OCI-M2 (cell line): ENCODE results near the gene REP15.
"Not testable (repeated sequence)": the region's sequence is repeated elsewhere in the genome, so short reads cannot be mapped to it uniquely, and the experiment has no call there.

Source experiments
- DNase-seq: peaks from one replicate; lab custom pipeline; 2025; ENCODE audit not compliant: unreplicated experiment; lab: John Stamatoyannopoulos, UW

REP15 gene

DNA sequence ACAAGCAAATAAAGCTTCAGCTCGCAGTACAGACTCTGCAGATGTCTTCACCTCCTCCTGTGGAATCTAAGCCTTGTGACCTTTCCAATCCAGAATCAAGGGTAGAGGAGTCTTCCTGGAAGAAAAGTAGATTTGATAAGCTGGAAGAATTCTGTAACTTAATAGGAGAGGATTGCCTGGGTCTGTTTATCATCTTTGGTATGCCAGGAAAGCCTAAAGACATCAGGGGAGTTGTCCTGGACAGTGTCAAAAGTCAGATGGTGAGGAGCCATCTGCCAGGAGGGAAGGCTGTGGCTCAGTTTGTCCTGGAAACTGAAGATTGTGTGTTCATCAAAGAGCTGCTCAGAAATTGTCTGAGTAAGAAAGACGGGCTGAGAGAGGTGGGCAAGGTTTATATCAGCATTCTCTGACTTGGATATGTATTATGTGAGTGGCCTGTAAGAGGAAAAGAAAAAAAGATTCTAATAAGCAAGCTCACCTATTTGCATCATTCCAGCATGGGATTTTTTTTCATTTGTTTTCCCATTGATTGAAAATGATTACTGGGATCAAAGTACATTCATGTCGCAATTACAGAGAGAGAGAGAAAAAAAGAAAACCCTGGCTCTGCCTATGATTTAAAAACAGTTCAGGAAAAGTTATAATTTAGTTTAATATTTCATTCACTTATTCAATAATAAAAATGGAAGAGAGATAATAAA lies 767 bp downstream of the REP15 start:
- DNase-seq, result no peak

DNA sequence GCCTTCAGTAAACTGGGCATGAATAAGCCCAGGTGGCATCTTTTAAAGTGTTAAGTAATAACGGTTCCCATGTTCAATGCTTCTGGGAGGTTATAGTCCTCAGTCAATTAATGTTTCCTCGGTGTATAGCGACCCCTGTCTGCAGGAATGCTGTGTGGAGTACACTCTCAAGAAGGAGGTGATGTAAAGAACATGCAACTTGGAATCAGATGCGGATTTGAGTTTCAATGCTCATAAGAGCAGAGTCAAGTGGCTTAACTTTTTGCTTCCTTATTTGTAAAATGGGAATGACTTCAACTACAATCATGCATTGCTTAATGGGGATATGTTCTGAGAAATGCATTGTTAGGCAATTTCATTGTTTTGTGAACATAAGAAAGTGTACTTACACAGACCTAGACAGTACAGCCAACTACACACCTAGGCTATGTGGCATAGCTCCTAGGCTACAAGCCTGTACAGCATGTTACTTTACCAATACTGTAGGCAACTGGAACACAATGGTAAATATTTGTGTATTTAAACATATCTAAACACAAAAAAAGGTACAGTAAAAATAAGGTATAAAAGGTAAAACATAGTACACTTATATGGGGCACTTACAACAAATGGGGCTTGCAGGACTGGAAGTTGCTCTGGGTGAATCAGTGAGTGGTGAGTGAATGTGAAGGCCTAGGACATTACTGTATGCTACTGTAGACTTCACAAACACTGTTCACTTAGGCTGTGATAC lies 7.6 kb downstream of the REP15 start:
- DNase-seq, result no peak

DNA sequence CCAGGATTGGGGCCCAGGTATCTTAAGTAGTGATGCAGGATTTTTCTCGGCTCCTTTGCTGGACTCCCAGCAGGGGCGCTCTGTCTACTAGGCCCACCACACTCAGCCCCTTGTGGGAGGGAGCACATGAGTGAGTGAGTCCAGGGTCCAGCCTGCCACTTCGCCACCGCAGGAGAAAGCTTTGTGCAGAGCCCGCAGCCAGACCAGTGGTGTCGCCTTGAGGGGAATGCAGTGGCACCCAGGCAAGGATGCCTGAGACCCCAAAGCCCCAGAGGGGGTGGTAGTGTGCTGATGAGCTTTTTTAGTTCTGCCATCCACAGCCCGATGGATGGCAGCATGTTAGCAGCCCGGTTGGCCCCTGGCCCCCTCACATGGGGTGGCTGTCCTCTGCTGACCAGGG lies 9.0 kb downstream of the REP15 start:
- no peak for DNase-seq

DNA sequence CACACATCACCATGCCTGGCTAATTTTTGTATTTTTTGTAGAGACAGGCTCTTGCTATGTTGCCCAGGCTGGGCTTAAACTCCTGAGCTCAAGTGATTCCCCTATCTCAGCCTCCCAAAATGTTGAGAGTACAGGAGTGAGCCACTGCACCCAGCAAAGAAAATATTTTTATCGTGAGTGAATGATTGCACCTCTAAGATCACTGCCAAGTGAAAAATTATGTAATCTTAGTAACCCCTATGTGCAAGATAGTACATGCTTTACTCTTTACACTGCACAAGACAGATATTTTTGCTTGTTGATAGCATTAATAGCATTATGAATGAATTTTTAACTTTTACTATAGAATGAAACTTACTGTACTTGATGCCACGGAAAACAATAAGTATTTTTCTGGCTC lies 11.0 kb downstream of the REP15 start:
- DNase-seq, result no peak

DNA sequence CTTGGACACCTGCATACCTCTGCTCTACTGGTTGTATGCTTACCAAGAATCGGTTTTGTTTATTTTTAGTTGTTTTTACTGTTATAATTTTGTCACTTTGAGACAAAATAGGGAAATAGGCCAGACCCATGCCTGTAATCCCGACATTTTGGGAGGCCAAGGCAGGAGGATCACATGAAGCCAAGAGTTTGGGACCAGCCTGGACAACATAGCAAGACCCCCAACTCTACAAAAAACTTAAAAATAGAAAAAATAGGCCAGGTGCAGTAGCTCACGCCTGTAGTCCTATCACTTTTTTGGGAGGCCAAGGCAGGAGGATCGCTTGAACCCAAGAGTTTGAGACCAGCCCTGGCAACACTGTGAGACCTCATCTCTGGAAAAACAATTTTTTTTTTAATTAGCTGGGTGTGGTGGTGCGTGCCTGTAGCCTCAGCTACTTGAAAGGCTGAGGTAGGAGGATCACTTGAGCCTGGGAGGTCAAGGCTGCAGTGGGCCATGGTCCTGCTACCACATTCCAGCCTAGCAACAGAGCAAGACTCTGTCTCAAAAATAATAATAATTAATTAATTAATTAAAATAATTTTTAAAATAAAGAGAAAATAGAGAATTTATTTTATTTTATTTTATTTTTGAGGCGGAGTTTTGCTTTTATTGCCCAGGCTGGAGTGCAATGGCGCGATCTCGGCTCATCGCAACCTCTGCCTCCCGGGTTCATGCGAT lies 13.1 kb downstream of the REP15 start:
- no peak for DNase-seq

DNA sequence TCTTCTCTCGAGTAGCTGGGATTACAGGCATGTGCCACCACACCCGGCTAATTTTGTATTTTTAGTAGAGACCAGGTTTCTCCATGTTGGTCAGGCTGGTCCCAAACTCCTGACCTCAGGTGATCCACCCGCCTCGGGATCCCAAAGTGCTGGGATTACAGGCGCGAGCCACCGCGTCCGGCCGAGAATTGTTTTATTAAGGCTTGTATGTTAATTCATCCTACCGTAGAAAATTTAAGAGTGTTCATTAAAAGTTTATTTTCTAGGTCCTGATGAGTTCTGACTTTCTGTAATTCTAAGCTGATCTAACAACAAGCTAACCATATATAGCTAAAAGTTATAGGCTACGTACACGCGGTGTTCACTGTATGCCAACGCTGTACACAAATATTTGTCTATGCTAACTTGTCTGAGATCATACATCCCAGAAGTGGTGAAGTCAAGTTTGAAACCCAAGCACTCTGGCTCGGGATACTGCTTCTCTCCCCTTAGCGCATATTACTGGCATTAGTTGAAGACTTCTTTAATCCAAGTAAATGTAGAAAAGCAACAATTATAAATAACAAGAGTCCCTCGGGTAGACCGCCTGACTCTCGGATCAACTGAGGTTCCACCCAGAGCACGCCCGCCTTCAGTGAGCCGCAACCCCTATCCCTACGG lies 13.8 kb downstream of the REP15 start:
- no peak for DNase-seq

DNA sequence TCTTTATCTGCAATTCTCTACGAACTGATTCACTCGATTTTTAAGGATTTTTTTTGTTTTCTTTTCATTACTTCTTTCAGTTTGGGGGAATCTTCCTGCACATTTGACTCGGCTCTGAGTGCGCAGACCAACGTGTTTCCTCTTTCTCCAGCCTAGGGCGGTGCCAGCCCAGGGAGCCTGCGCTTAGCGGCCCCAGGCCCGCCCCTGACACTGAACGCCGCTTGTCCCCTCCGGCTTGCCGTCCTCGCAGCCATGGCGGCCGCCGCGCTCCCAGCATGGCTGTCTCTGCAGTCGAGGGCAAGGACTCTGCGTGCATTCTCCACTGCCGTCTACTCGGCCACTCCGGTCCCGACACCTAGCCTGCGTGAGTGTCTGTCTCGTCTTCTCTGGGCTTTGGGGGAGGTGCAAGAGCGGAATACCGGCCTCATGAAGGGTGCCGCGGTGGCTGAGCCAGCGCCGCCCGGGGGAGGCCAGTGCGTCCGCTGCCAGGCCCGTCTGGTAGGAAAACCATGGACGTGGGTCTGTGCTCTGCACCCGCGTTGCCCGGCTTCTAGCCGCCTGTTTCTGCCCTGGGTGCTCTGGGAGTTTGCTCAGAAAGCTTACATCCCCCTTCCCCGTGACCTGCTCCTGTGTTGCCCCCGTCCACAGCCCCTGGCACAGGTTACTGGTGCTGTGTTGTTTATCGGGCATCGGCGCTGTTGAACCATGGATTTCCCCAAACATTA lies 14.5 kb downstream of the REP15 start, which contains the start of gene MRPS35:
TSS of gene MRPS35 (plus strand) at position 241 of the 725 bp plus-strand sequence. CDS start at position 253, 12 bp downstream.
- no peak for DNase-seq

DNA sequence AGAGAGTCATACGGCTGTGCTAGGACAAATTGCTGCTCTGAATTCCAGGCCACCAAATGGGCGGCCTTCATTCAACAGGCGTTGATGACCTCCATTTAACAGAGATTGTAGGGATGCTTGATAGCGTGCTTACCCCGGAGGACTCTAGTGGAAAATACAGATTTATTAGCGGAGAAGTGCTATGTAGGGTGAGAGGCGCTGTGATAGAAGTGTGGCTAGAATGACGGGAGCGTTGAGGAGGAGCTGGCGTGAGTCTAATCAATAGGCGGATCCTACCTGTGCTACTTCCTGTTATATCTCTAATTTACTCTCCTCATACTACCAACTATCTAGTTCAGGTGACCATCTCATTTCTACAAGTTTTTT lies 15.1 kb downstream of the REP15 start:
- no peak for DNase-seq

DNA sequence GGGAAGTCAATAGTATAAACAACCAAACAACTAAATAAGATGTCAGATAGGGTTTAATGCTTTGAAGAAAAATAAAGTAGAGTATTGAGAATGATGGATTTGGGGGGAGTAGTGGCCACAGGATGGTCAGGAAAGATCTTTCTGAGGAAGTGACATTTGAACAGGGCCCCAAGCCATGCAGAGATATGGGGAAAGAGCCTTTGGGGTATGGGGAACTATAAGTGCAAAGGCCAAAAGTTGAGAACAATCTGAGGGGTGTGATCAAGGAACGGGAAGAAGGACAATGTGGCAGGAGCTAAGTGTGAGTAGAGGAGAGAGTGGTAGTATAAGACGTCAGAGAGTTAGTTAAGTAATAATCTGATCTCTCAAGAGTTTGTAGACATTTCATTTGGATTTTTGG lies 15.7 kb downstream of the REP15 start:
- no peak for DNase-seq

DNA sequence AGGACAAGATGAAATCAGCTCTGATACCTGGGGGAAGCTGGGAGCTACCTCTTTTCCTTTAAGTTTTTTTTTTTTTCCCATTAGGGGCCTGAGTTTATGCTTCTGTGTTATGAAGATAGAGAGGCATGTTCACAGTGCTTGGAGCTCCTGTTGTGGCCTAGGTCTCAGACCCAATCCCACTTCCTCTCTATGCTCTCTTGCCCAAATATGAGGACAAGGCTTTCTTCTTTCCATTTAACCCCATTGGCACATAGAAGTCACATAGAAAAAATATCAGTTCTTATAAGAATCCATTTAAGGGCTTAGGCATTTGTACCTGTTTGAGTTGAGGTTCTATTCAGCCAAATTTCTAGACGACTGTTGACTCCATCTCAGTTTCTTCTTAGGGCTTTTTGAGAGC lies 27.0 kb downstream of the REP15 start:
- DNase-seq, result no peak

DNA sequence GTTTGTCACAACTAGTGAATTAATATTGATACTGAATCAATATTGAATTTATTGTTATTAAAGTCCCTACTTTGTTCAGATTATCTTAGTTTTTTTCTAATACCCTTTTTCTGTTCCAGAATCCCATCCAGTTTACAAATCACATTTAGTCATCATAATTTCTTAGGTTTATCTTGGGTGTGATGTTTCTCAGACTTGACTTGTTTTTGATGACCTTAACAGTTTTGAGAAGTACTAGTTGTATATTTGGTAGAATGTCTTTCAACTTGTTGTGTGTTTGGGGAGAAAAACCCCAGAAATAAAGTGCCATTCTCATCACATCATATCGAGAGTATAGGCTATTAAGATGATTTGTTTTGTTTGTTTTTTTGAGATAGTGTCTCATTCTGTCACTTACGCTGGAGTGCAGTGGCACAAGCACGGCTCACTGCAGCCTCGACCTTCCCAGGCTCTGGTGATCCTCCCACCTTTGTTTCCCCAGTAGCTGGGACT lies 33.9 kb downstream of the REP15 start:
- DNase-seq, result no peak

DNA sequence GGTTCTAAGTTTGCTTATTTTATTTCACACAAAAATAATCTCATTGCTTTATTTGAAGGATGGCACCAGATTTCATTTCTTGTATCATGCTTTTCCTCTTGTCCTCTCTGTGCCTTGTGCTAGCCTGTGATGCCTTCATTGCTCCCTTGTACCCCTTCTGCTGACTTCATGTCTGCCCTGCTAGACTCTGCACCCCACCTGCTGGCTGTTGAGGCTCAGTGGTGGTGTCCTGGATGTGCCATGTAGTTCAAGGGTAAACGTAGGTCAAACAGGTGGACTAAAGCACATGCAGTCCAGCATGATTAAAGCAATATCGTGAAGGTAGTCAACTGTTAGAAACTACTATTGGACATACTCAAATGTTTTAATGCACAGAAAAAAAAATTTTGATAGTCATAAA lies 36.0 kb downstream of the REP15 start:
- no peak for DNase-seq

DNA sequence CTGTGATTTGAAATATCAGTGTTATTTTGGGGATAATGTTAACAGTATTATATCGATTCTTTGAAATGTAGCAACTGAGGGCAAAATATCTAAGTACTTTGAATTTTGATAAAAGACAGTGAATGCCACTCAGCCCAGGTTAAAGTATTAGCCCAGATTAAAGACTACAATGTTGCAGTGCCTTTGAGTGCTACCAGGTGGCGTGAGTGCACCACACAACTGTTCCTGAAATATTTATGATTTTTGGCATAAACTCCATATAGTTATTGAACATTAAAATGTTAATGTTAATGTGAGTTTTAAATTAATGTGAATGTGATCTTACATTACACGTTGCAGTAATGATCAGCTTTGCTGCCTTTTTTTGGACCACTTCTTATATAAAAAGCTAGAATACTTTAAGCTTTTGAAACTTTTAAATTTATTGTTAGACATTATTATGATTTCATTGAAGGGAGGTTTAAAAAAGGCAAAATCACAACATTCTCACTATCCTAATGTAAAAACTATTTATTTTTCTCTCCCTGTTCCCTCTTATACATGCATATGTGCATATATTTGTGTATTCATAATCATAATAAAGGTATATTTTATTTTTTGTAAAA lies 36.9 kb downstream of the REP15 start:
- DNase-seq, result no peak

DNA sequence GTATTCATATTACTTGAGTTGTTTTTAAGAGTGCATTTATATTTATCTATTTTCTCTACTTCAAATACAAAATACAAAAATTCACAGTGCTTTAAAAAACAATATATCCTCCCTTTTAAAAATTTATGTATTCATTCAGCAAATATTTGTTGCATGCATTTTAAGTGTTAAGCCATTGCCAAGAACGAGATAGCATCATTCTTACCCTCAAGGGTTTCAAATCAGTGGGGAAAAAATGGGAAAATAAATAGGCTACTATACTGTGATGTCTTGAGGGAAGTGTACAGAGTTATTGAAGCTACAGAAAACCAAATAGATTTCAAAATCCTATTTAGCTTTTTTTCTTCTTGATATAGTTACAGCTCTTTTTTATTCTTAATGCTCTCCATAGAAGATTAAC lies 37.5 kb downstream of the REP15 start:
- no peak for DNase-seq

DNA sequence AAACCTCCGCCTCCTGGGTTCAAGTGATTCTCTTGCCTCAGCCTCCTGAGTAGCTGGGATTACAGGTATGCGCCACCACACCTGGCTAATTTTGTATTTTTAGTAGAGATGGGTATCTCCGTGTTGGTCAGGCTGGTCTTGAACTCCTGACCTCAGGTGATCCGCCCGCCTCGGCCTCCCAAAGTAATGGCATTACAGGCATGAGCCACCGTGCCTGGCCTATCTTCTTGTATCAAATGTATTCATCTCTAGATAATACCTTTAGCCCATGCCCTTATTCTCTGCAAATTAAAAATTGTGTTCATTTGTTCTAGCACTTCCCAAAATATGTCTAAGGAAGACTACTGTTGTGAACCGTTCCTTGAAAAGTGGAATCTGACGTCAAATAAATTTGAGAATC lies 38.1 kb downstream of the REP15 start:
- DNase-seq, result not testable (repeated sequence)

DNA sequence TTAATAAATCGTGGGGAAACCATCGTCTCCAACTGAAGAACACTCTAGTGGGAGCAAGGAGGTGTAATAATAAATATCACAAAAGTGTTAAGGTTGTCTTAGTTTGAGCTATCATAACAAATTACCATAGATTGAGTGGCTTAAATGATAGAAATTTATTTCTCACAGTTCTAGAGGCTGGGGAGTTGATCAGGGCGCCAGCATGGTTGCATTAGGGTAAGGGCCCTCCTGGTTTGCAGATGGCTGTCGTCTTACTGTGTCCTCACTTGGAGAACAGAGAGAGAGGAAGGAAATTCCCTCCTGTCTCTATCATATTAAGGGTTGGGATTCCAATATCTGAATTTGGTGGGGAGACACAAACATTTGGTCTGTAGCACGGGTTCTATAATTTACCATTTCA lies 47.4 kb downstream of the REP15 start:
- no peak for DNase-seq

DNA sequence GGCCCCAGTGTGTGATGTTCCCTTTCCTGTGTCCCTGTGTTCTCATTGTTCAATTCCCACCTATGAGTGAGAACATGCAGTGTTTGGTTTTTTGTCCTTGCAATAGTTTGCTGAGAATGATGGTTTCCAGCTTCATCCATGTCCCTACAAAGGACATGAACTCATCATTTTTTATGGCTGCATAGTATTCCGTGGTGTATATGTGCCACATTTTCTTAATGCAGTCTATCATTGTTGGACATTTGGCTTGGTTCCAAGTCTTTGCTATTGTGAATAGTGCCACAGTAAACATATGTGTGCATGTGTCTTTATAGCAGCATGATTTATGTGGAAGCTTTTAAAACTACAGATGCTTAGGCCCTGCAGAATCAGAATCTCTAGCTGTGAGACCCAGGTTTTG lies 49.5 kb downstream of the REP15 start:
- not testable (repeated sequence) for DNase-seq
